IMR-90 (cell line): Measurements from ENCODE around the gene KANSL3. TPM values are rescaled to one million over a fixed set of nuclear protein-coding genes. Genes with fewer than 3 reads are reported as not detected.
"Not testable (repeated sequence)": the region's sequence is repeated elsewhere in the genome, so short reads cannot be mapped to it uniquely, and the experiment has no call there.

ENCODE experiments used
- ATAC-seq: fragments of 200-7000 bp; cut with Tn5 transposase; 2 replicates; pipeline ENCODE4 v1.9.1; 2020; ENCODE audit warnings: low read depth, mild to moderate bottlenecking, moderate library complexity
- BruUV-seq: library from RNA; stranded (reverse); fragments of 400-500 nt; replicated peaks from 2 replicates; lab custom pipeline; 2021; lab: Mats Ljungman, UMichigan
- CTCF ChIA-PET: fragments of 300-600 bp; formaldehyde crosslinking; extraction: SDS; loops from one replicate; lab custom pipeline; 2021; ENCODE audit warnings: antibody characterized with exemption; lab: Yijun Ruan, JAX
- POLR2A ChIA-PET: fragments of 300-600 bp; sonication (Branson Sonifier 250); formaldehyde crosslinking; loops from one replicate; lab custom pipeline; 2022; ENCODE audit warnings: antibody characterized with exemption; ENCODE audit not compliant: unreplicated experiment; lab: Charles Lee
- DNase-seq: peaks from one replicate; pipeline ENCODE4 v3.0.0; 2013
- H2AFZ ChIP-seq: replicated peaks from 2 replicates; pipeline ENCODE3; 2013; ENCODE audit warnings: low read length, mild to moderate bottlenecking; ENCODE audit not compliant: poor library complexity
- H2AK5ac ChIP-seq: 2 replicates; pipeline ENCODE4 v1.6.1; 2013; ENCODE audit warnings: low read depth, low read length, inconsistent platforms
- H2AK9ac ChIP-seq: replicated peaks from 2 replicates; pipeline ENCODE3; 2013; ENCODE audit warnings: mild to moderate bottlenecking, low read depth, low read length, moderate library complexity; ENCODE audit not compliant: poor library complexity
- H2BK120ac ChIP-seq: 2 replicates; pipeline ENCODE4 v1.6.1; 2013; ENCODE audit warnings: low read depth, low read length, inconsistent platforms
- H2BK15ac ChIP-seq: 3 replicates; pipeline ENCODE4 v1.6.1; 2013; ENCODE audit warnings: low read depth, low read length, inconsistent platforms
- H2BK20ac ChIP-seq: 2 replicates; pipeline ENCODE4 v1.6.1; 2013; ENCODE audit warnings: low read depth, mild to moderate bottlenecking, inconsistent platforms, low read length, moderate library complexity
- H2BK5ac ChIP-seq: 2 replicates; pipeline ENCODE4 v1.6.1; 2013; ENCODE audit warnings: mild to moderate bottlenecking, low read depth, low read length, inconsistent platforms; ENCODE audit not compliant: poor library complexity, severe bottlenecking
- H3K14ac ChIP-seq: replicated peaks from 2 replicates; pipeline ENCODE4 v1.6.1; 2013; ENCODE audit warnings: low read depth, low read length, inconsistent platforms
- H3K18ac ChIP-seq: 2 replicates; pipeline ENCODE4 v1.6.1; 2013; ENCODE audit warnings: low read depth, low read length, control low read depth
- H3K23ac ChIP-seq: 2 replicates; pipeline ENCODE4 v1.6.1; 2013; ENCODE audit warnings: low read depth, low read length, inconsistent platforms
- H3K27ac ChIP-seq: 2 replicates; pipeline ENCODE4 v1.5.1; 2013; ENCODE audit warnings: mild to moderate bottlenecking, control low read depth, low read length; ENCODE audit not compliant: insufficient read depth
- H3K27me3 ChIP-seq: 2 replicates; pipeline ENCODE4 v1.6.1; 2013; ENCODE audit warnings: low read length; ENCODE audit not compliant: control insufficient read depth, insufficient read depth
- H3K36me3 ChIP-seq: 2 replicates; pipeline ENCODE4 v1.6.1; 2013; ENCODE audit warnings: low read length, mixed read lengths; ENCODE audit not compliant: control insufficient read depth, insufficient read depth
- H3K4ac ChIP-seq: 2 replicates; pipeline ENCODE4 v1.6.1; 2013; ENCODE audit warnings: low read depth, low read length, inconsistent platforms
- H3K4me1 ChIP-seq: 2 replicates; pipeline ENCODE4 v1.6.1; 2013; ENCODE audit warnings: low read length, mixed read lengths; ENCODE audit not compliant: control insufficient read depth, insufficient read depth
- H3K4me2 ChIP-seq: 2 replicates; pipeline ENCODE4 v1.6.1; 2013; ENCODE audit warnings: low read depth, mild to moderate bottlenecking, control low read depth, low read length, moderate library complexity
- H3K4me3 ChIP-seq: 2 replicates; pipeline ENCODE4 v1.5.1; 2013; ENCODE audit warnings: low read depth, mild to moderate bottlenecking, control low read depth, low read length, moderate library complexity; ENCODE audit not compliant: insufficient read depth
- H3K56ac ChIP-seq: 2 replicates; pipeline ENCODE4 v1.6.1; 2013; ENCODE audit warnings: low read length, inconsistent platforms; ENCODE audit not compliant: insufficient read depth; ENCODE audit errors: extremely low read depth
- H3K79me1 ChIP-seq, 2 experiments: 2 replicates each; pipeline ENCODE4 v1.6.1; 2013; ENCODE audit warnings: low read length in 2 of 2, inconsistent platforms in 1 of 2, low read depth in 1 of 2
- H3K9ac ChIP-seq: 2 replicates; pipeline ENCODE4 v1.6.1; 2013; ENCODE audit warnings: low read depth, low read length, control low read depth
- H3K9me1 ChIP-seq: 2 replicates; pipeline ENCODE4 v1.6.1; 2013; ENCODE audit warnings: low read length, inconsistent platforms; ENCODE audit not compliant: insufficient read depth
- H3K9me3 ChIP-seq: 2 replicates; pipeline ENCODE4 v1.6.1; 2013; ENCODE audit warnings: low read length; ENCODE audit not compliant: control insufficient read depth, insufficient read depth
- H4K20me1 ChIP-seq: 2 replicates; pipeline ENCODE4 v1.6.1; 2013; ENCODE audit warnings: low read length, inconsistent platforms; ENCODE audit not compliant: insufficient read depth
- H4K5ac ChIP-seq: 2 replicates; pipeline ENCODE4 v1.6.1; 2013; ENCODE audit warnings: mild to moderate bottlenecking, low read depth, low read length, control low read depth
- H4K8ac ChIP-seq, 2 experiments: 2 replicates each; pipeline ENCODE4 v1.6.1; 2013; ENCODE audit warnings: low read depth in 2 of 2, low read length in 2 of 2, control low read depth in 1 of 2, inconsistent platforms in 1 of 2
- H4K91ac ChIP-seq: 2 replicates; pipeline ENCODE4 v1.6.1; 2013; ENCODE audit warnings: low read depth, low read length, inconsistent platforms; ENCODE audit not compliant: insufficient read depth
- CTCF ChIP-seq: conservative IDR thresholded peaks from 2 replicates; pipeline ENCODE4 v1.5.1; 2012; ENCODE audit warnings: mild to moderate bottlenecking, low read depth, low read length, improper control_type of control experiment
- POLR2A ChIP-seq: IDR thresholded peaks from 2 replicates; pipeline ENCODE4 v1.6.1; 2012; ENCODE audit warnings: mild to moderate bottlenecking, low read depth, low read length
- RAD21 ChIP-seq: IDR thresholded peaks from 2 replicates; pipeline ENCODE4 v1.6.1; 2012; ENCODE audit warnings: low read length, improper control_type of control experiment
- SMC3 ChIP-seq: fragments of 150-350 bp; IDR thresholded peaks from 2 replicates; pipeline ENCODE4 v1.6.1; 2016; ENCODE audit warnings: low read depth, mild to moderate bottlenecking, antibody characterized with exemption, low read length, moderate library complexity
- WGBS, 2 experiments: methylation state at CpG; one replicate each; pipeline versions ENCODE4 v1.1.5 to v1.1.7; 2013; ENCODE audit warnings: missing lambda C conversion rate in 2 of 2; ENCODE audit not compliant: insufficient read length in 1 of 2; ENCODE audit errors: extremely low coverage in 2 of 2; 5-methylcytosine and 5-hydroxymethylcytosine counted together
- dilution Hi-C: fragments of 300-500 bp; cut with HindIII; formaldehyde crosslinking; loops from one replicate; pipeline ENCODE4 v1.14.3; 2018; ENCODE audit warnings: low sequenced_read_pairs; ENCODE audit not compliant: unreplicated experiment
- in situ Hi-C: fragments of 300-500 bp; cut with MboI; formaldehyde crosslinking; loops from 3 replicates; pipeline ENCODE4 v1.14.3; 2019; ENCODE audit warnings: low sequenced_read_pairs, inconsistent platforms, mixed read lengths
- intact Hi-C: fragments of 100-400 bp; cut with micrococcal nuclease; formaldehyde crosslinking; loops from 2 replicates; pipeline ENCODE4 v1.10.0; 2022
- polyA plus RNA-seq, 3 experiments: library from polyadenylated mRNA; depleted of rRNA; stranded (reverse); fragments of >200 nt; gene quantifications; 2 replicates each; pipeline ENCODE4 v1.2.3, GENCODE V29; 2012; ENCODE audit warnings: low replicate concordance in 1 of 3
- total RNA-seq: library from RNA; depleted of rRNA; stranded (reverse); fragments of >200 nt; gene quantifications from 2 replicates; pipeline ENCODE4 v1.2.3, GENCODE V29; 2012

Gene KANSL3
- total and polyA plus RNA-seq, 2 of the 4 experiments (the other 2 are of a cell fraction) = 22.2 to 26.3 TPM

- Histone ChIP-seq H4K20me1 (no peaks in the 10 kb centered on the region), H3K56ac (no peak overlapping the region), H3K4ac (no peak overlapping the region), H3K9me1 (peaks cover 3% of the 10 kb centered on the region; the same call in 1 of the 2 replicates), H2BK120ac (no peak overlapping the region), H3K4me3 (no peak overlapping the region), H3K9me3 (peaks cover 5% of the 10 kb centered on the region; the same call in 1 of the 2 replicates), H3K27ac (no peak overlapping the region), H3K23ac (no peak overlapping the region), H3K27me3 (no peaks in the 10 kb centered on the region), H3K9ac (no peak overlapping the region), H2BK15ac (no peak overlapping the region), H3K18ac (no peak overlapping the region), H2AK9ac (peak overlapping the region; percentile 89), H2BK20ac (no peak overlapping the region), H3K14ac (no peak overlapping the region), H2AK5ac (no peak overlapping the region; the same call in 1 of the 2 replicates), H4K5ac (no peak overlapping the region), H2BK5ac (no peak overlapping the region), H2AFZ (peak overlapping the region; percentile 91), H4K8ac (no peak overlapping the region), H4K91ac (no peak overlapping the region), H3K4me1 (no peaks in the 10 kb centered on the region), H3K79me1 (no peaks in the 10 kb centered on the region), H3K36me3 (peaks cover 15% of the 10 kb centered on the region; the same call in 1 of the 2 replicates), H3K4me2 (peak overlapping the region; percentile 40; the same call in 1 of the 2 replicates)
- ATAC-seq (peak; percentile 90), DNase-seq (peak; percentile 41)
- no TSS peak for BruUV-seq
- TF ChIP-seq POLR2A = no peak
- peak; percentile 64 for TF ChIP-seq SMC3
- TF ChIP-seq RAD21 = peak; percentile 85
- TF ChIP-seq CTCF = peak; percentile 78
- dilution Hi-C loops = no loop called here
- POLR2A ChIA-PET = no interaction called here
- in situ Hi-C loops = no loop called here
- CTCF ChIA-PET = interaction anchor here (0.5 to 1.0 kb wide), 11 partner anchors 10 to 452 kb away, joined by 3 to 6 read pairs (median 3); no protein-coding TSS in a partner anchor
- 38% methylated on average over 22 of the region's 35 CpGs; no CpG with 5 or more reads in 1 of the 2 experiments for WGBS, 2 experiments
- intact Hi-C loops = loop anchor here (1.0 kb wide), 2 partner anchors 45 to 147 kb away; no protein-coding TSS in a partner anchor
These were observed 83.6 kb downstream of the KANSL3 start for GRCh38 chr2:96554293-96555145.

- H3K9ac ChIP-seq, H2BK120ac ChIP-seq, H3K79me1 ChIP-seq, H3K14ac ChIP-seq, BruUV-seq, H4K8ac ChIP-seq, H3K23ac ChIP-seq, H3K4me3 ChIP-seq, H3K4me2 ChIP-seq, dilution Hi-C loops, H4K20me1 ChIP-seq, H2AK9ac ChIP-seq, H2AFZ ChIP-seq, DNase-seq, H4K5ac ChIP-seq, H3K9me1 ChIP-seq, H2BK20ac ChIP-seq, H4K91ac ChIP-seq, H3K4ac ChIP-seq, H3K4me1 ChIP-seq, H3K56ac ChIP-seq, H3K18ac ChIP-seq, H2BK5ac ChIP-seq, H2BK15ac ChIP-seq, ATAC-seq, POLR2A ChIA-PET, H3K27ac ChIP-seq, H2AK5ac ChIP-seq, H3K9me3 ChIP-seq, in situ Hi-C loops, H3K27me3 ChIP-seq: not testable (repeated sequence)
- intact Hi-C loops = loop anchor here (1.0 kb wide), 2 partner anchors 45 to 147 kb away; no protein-coding TSS in a partner anchor
- peaks cover 21% of the 10 kb centered on the region; the same call in 1 of the 2 replicates for H3K36me3 ChIP-seq
- 58% methylated on average over 2 of the region's 9 CpGs; no CpG with 5 or more reads in 1 of the 2 experiments for WGBS, 2 experiments
- CTCF ChIA-PET = interaction anchor here (0.5 to 1.0 kb wide), 10 partner anchors 11 to 452 kb away, joined by 3 to 6 read pairs (median 3); no protein-coding TSS in a partner anchor
These were observed 84.2 kb downstream of the KANSL3 start for GRCh38 chr2:96553957-96554292.
